Stimulated activated CD4-positive, alpha-beta T cell treated with anti-CD3 and anti-CD28 coated beads, Interleukin-4, amount 100 ng/mL, for 48 hours (primary cell): ENCODE measurements around the gene RAB13.

ENCODE experiments used
- DNase-seq, 2 donors: peaks; one replicate each; pipeline ENCODE4 v3.0.0-alpha.2; 2020; ENCODE audit warnings: low read depth in 2 of 2

Gene RAB13

DNA sequence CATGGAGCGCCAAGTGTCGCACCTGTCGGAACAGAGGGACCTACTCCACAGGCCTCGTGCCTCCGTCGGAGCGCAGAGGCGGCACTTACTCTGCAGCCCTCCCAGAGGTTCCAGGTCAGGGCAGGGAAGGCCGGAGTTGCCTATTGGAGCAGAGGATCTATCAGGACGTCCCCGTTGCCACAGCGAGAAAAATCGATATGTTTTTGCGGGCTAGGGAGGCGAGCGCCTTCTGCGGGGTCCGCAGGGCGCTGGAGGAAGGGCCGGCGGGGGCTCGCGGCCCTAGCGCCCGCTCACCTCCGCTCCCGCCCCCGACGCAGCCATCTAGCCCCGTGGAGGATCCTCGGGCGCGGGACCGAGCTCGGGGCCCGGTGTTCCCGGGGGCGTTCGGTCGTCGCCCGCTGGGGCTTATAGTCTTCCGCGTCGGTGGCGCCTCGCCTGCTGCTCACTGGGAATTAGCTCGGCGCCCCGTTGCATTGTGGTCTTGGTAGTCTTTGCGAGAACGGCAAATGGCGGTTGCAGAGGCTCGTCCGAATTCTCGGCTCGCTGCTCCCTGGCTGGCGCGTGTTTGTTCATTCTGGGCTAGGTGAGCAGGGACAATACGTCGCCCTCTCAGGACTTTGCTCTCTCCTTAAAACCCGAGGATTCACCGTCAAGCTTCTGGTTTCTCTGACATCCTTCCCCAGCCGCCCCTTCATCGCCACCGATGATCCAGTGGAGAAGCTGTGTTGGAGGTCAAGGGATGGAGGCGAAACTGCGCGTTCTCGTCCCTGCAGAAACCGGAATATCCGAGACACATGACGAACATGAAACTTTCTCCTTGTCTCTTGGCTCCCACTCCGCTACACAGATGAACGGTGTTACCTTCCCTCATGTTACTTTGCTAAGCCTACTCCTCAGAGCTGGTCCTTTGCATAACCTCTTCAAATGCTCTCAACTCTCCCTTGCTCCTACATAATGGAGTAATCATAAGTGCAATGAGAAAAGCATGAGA is 8.6 kb downstream of the RAB13 start, which contains the start of gene JTB:
JTB (minus strand) TSS at position 425 of the 991 bp plus-strand sequence; CDS start at position 3, 422 bp downstream.
- DNase-seq = peak; percentile 75 to 84

DNA sequence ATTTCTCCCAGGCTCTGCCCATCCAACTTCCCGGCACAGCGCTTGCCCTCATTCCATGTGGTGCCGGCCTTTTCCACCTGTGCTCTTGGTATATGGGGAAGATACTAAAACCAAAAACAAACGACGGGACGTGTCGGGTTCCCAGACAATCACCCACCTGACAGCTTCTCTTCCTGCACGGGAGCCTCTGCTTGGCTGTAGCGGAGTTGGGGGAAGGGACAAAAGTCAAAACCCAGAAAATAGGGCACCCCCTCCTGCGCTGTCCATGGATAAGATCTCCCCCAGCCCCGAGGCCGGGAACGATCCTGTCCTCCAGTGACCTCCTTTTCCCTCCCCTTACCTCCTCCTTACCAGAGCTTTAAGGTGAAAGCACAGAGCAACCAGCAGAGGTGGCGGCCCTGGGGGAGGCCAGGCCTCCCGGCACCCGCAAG is 9.3 kb downstream of the RAB13 start:
- no peak for DNase-seq

DNA sequence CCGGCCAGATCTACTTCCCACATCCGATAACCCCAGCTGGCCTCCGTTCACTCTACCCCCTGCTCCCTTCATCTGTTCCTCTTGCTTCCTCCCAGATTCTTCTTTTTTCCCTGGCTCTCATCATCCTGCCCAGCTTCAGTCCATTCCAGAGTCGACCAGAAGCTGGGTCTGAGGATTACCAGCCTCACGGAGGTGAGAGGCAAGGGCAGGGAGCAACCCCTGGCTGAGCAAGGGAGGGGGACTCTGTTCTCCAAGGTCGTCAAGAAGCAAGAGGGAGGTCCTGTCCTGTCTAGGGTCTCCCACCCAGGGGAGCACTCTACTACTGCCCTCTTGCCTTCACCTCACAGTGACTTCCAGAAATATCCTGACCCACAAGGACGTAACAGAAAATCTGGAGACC is 12.6 kb downstream of the RAB13 start:
- no peak for DNase-seq

DNA sequence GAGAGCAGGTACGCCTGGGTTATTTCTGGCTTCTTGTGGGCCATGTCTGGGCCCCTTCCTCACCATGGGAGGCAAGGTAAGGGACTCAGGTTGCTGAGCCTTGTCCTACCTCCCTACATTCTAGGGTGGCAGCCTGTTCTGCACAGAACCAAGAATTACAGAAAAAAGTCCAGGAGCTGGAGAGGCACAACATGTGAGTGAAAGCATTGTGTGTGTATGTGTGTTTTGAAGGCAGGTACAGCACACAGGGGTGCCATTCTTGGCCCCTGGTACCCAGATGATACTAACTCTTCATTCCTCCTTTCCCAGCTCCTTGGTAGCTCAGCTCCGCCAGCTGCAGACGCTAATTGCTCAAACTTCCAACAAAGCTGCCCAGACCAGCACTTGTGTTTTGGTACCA is 13.1 kb downstream of the RAB13 start:
- DNase-seq = no peak

DNA sequence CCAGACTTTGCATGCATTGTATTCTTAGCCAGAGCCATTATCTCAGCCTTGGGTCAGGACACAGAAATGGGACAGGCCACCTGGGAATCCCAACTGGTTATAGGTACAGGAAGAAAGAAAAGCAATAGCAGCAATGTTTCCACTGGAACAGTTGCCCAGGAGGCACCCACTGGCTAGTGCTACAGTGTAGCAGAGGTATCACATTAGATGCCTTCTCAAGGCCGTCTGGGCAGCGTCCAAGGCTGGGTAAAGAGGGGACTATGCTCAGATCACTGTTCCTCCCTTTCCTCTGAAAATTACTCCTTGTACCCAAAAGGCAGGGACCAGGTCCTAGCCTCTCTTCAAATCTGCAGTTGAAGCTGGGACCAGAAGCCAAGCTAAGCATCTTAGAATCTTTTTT is 15.8 kb downstream of the RAB13 start:
- DNase-seq = no peak

DNA sequence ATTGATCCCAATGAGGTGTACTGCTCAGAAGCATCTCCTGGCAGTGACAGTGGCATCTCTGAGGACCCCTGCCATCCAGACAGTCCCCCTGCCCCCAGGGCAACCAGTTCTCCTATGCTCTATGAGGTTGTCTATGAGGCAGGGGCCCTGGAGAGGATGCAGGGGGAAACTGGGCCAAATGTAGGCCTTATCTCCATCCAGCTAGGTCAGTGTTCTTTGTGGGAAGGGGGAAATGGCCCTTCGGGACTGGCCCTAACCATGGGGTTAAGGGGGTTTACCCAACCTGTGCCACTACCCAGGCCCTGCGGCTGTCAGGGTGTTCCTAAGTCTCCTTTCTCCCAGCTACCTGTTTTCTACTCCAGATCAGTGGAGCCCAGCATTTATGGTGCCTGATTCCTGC is 17.2 kb downstream of the RAB13 start:
- no peak for DNase-seq

DNA sequence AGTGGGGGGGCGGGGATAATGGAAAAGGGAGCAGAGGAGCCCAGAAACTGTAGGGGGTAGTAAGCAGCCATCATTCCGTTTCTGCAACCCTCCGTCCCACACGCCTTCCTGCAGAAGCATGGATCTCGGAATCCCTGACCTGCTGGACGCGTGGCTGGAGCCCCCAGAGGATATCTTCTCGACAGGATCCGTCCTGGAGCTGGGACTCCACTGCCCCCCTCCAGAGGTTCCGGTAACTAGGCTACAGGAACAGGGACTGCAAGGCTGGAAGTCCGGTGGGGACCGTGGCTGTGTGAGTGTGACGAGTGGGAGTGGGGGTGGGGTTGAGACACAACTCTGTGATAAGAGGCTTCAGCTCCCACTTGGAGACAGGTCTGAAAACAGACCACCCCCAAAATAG is 17.7 kb downstream of the RAB13 start:
- no peak for DNase-seq

DNA sequence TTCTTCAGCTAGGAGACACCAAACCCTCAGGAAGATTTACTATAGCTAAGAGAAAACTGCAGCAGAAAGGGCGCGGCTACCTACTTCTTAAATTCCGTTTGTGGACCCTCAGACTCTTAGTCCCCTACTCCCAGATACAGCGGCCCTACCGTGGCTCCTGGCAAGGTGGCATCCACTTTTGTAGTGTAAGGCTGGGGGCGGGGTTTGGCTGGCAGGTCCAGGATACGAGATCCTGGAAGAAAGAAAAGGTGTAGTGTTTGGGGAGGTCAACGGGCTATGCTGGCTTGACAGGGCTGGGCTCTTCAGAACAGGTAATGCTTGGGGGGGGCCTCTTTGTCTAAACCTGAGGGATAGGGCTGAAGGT is 18.2 kb downstream of the RAB13 start:
- DNase-seq = no peak

DNA sequence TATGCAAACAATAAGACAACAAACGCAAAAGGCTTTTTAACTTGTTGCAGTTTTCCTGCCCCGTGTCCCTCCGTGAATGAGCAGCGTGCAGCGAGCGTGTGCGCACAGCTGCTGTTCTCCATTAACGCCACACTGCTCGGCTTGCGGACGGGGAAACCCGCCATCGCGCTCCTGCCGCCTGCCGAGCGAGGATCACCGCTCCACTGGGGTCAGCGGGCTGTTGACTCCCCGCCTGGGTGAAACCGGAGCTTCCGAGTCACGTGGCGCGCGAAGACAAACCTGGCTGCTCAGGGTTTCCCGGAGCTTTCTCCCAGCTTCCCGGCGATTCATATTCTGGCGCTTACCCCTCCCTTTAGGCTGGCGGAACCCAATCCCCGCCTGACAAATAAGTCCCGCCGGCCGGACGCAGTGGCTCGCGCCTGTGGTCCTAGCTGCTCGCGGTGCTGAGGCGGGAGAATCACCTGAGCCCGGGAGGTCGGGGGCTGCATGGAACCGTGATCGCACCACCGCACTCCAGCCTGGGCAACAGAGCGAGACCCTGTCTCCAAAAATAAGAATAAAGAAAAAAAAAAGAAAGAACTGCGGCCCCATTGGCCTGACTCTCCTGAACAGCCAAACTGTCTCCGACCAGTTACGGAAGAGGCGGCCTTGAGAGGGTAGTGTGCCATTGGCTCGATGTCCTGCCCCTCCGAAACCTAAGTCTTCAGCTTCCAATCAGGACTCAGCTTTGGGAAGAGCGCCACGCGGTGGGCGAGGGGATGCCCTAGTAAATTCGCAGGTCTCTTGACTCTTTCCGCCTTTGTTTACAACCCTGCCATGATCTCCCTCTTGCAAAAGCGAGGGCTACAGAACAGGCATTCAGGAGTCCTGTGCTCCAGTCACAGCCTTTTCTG is 18.8 kb downstream of the RAB13 start, which contains the start of gene CREB3L4:
CREB3L4 (plus strand) TSS at position 796 of the 893 bp plus-strand sequence. CDS start 624 bp downstream, outside the sequence.
- peak; percentile 65 to 80 for DNase-seq

DNA sequence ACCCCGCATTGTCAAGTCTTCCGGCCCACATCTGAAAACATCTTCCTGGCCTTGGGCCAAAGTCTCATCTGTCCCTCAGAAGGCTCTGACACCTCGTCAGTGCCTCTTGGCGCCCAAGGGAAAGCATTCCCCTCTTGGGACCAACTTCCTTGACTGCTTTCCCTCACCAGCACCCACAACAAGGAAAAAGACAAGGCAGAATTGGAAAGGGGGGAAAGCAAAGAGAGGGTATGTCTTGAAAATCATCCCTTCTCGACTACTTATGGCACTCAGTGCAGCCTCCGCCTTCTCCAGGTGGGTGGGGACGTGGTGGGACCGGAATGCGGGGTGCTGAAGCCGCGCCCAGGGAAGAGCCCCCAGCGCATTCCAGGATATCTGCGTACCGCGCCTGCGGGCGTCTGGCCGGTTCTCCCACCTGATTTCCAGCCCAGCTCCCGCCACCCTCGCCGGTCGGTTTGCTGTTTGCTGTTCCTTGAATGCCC is 22.2 kb downstream of the RAB13 start:
- DNase-seq = no peak

DNA sequence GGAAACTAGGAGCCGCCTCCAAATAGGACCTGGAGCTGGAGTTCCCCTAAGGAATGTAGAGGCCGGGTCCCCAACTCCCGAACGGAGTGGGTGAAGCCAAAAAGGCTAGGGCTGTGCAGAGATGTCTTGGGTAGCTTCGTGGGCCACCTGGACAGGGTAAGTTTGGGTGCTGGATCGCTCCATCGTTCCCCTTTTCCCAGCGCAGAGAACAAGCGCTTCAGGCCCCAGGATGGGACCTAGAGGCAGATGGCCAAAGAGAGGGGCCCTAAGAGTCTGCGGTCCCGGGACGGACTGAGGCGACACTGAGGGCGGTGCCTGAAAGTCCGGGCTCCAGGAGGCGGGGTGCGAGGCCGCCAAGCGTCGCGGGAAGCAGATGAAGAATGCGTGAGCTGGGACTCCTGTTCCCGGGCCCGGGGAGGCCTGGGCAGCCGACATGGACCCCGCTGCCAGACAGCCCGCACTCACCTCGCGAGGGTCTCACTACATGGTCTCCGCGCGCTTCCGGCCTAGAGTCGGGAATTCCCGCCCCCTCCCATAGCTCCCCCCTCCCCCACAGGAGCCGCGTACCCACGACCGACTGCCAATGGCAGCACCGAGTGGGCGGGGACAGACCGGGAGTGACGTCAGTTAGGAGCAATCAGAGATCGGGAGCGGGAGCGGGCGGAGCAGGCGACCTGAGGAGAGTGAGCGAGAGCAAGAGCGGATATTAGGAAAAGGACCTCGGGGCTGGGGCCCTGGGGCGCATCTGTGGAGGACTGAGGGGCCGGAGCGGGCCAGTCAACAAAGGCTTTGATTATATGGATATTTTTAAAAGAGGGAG is 22.9 kb downstream of the RAB13 start, which contains the start of gene SLC39A1:
SLC39A1 (minus strand) TSS at position 508 of the 820 bp plus-strand sequence. CDS start 822 bp downstream, outside the sequence.
- DNase-seq = peak; percentile 95 to 97

DNA sequence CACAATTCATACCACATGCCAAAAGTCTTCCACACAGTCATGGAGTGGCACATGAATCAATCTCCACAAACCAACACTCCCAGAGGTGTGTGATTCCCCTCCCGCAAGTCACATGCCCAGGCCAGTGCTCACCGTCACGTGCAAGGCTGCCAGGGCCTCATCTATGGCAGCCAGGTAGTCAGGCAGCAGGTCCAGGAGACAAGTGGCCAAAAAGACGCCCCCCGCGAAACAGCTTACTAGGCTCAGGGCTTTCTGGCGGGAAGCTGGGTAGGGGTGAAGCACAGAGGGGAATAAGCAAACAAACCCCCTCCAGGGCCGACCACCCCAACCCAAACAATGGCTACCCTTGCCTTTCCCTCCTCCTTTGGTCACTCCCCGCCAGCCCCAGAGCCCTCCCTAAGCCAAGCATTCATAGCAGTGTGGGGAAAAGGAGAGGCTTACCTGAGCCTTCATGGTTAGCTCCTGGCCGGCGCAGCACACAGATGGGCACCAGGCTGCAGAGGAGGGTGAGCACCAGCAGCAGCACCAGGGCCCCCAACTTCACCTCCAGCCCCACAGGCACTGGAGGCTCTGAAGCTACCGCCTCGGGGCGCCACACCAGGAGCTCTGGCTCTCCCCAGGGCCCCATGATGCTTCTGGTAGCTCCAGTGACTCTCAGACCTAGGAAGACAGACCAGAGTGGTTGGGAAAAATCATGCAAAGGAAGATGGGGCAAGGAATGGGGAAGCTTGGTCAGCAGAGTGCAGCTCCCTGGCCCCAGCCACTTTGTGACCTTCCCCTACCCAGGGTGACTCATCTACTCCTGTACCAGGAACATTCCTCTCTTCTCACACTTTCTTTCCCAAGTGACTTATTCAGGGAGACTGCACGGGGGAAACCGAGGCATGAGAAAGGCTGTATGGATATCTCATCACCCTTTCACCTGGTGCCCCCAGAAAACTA is 23.8 kb downstream of the RAB13 start:
- no peak for DNase-seq

DNA sequence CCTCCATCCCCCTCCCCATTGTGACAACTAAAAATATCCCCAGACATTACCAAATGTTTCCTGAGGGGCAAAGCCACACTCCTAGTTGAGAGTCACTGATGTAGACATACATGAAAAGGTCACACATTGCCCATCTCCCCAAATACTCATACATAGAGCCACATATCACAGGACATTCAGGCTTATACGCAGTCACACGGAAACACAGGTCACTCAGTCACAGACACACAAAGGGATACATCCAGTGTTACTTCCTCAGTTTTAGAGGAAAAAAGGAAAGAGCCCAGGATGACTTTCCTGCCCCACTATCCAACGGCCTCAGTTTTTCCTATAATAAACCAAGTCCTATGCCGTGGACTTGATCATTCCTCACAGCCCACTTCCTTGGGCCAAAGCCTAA is 24.7 kb downstream of the RAB13 start:
- DNase-seq = no peak

DNA sequence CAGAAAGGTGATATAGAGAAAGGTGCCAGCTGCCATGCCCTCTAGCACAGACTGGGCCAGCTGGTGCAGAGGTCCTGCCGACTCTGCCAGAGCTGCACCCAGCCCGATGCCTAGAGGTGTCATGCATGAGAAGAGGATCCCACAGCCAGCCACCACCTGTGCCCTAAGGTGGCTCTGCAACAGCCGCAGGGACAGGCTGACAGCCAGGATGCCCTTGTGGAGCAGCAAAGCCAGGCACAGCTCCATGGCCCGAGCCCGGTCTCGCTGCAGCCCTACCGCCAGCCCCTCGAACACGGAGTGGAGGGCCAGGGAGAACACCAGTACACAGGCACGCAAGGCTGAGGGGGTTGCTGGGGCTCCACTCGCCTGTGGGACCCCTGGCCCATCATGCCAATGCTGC is 25.9 kb downstream of the RAB13 start:
- DNase-seq = no peak

DNA sequence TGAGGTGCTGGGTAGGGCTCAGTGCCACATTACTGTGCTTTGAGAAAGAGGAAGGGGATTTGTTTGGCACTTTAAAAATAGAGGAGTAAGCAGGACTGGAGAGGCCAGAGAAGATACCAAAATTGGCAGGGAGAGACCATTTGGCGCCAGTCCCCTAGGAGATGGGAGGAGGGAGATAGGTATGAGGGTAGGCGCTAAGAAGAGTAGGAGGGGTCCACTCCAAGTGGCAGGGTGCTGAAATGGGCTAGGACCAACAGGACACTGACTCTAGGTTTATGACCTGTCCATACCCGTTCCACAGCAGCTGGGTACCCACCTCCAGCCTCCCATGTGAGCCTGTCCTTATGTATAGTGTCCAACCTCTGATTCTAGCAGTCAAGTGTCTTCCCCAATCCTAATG is 26.7 kb downstream of the RAB13 start:
- no peak for DNase-seq

DNA sequence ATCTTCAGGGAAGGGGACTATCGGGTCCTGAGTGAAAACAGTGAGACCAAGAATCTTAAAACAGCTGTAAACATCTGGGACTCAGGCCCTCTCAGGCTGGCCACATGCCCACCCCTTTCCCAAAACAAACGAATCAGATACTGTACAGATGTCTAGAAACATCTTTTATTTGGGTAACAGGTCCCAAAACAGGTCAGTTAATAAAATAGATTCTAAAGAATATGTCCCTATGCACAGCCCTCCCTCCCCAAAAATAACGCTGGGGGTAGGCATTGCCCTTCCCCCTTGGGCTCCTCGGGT is 27.2 kb downstream of the RAB13 start:
- DNase-seq = no peak

DNA sequence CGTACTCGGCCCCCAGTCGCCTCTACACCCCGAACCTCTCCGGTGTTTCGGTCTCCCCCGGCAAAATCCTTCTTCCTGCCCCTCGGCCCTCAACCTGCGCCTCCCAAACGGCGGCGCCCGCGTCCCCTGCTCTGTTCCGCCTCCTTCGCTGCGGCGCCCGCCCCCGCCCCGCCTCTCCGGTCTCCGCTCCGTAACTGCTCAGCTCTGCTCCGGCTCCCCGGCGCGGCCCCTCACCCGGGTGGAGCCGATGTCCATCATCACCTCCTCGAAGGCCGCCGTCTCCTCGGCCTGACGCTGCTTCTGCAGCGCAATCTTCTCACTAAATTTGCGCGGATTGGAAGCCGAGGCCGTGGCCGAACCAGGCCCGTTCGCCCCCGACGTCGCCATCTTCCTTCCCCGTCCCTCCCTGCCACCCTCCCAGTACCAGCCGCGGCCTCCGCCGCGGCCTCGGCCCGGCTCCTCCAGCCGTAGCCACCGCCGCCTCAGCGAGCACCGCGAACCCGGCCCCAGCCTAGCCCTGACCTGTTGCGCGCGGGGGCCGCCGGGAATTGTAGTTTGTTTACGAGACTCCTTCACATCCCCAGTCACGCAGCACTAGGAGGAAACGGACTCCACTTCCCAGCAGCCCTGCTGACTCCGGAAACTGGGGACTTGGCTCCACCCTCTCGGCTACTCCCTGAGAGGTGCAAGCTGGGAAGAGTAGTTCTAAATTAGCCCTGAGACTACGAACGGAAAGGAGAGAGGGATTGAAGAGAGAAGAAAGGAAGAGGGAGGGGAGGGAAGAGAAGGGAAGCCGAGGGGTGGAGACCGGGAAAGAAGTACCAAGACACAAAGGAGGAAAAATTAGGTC is 27.8 kb downstream of the RAB13 start, which contains the start of gene CRTC2:
CRTC2 (minus strand) TSS at position 502 of the 850 bp plus-strand sequence; CDS start at position 387, 115 bp downstream.
- DNase-seq = peak; percentile 96 to 98

DNA sequence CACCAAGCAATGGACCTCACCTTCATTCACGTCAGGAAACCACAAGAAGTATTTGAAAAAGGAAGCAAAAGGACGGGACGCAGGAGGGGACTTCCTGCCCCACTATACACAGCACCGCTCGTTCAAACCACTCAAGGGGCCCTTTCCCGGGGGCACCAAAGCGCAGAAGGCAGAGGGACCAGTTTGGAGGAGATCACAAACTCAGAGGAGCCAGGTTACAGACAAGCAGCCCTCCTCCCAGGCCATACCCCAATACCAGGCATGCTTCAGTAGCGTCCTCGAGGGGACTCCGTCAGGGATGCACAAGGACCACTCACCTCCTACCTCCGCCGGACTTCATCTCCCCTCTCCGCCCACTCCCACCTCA is 28.4 kb downstream of the RAB13 start:
- DNase-seq = peak in 1 of 2 donors; percentile 9
